Prostate gland (tissue), 2 donors: ENCODE measurements around the gene ALOX5AP. TPM values are rescaled to one million over a fixed set of nuclear protein-coding genes. Genes with fewer than 3 reads are reported as not detected.

Source experiments
- DNase-seq: peaks from one replicate; pipeline ENCODE4 v3.0.0-alpha.2; 2019; ENCODE audit warnings: low spot score
- H3K27ac ChIP-seq, 2 donors: fragments of 200-600 bp; sonication (generic); 2 replicates each; pipeline ENCODE4 v1.5.1; 2017 to 2019
- H3K27me3 ChIP-seq: fragments of 200-600 bp; sonication (generic); replicated peaks from 2 replicates; pipeline ENCODE4 v1.5.1; 2019; ENCODE audit not compliant: insufficient read depth
- H3K36me3 ChIP-seq, 2 donors: fragments of 200-600 bp; sonication (generic); 1 replicate in 1 of 2; 2 replicates in 1 of 2; pipeline versions ENCODE4 v1.5.1 to v1.8.1; 2017 to 2019
- H3K4me1 ChIP-seq: fragments of 200-600 bp; sonication (generic); replicated peaks from 2 replicates; pipeline ENCODE4 v1.5.1; 2019
- H3K4me3 ChIP-seq, 2 donors: fragments of 200-600 bp; sonication (generic); 2 replicates each; pipeline ENCODE4 v1.5.1; 2017 to 2019
- H3K9me3 ChIP-seq: fragments of 200-600 bp; sonication (generic); 2 replicates; pipeline ENCODE4 v1.5.1; 2017
- POLR2A ChIP-seq: fragments of 450-650 bp; IDR thresholded peaks from one replicate; pipeline ENCODE4 v1.6.1; 2016; ENCODE audit warnings: antibody characterized with exemption, mild to moderate bottlenecking
- POLR2AphosphoS5 ChIP-seq: sonication (generic); formaldehyde crosslinking; IDR thresholded peaks from one replicate; pipeline ENCODE4 v1.6.1; 2017; ENCODE audit warnings: antibody characterized with exemption
- WGBS: methylation state at CpG from one replicate; pipeline ENCODE4 v1.1.5; 2018; 5-methylcytosine and 5-hydroxymethylcytosine counted together
- intact Hi-C: fragments of 100-400 bp; cut with DNase I; formaldehyde crosslinking; loops from one replicate; pipeline ENCODE4 v1.14.2; 2022
- total RNA-seq, 2 donors: library from RNA; depleted of rRNA; stranded (reverse); fragments of >200 nt; gene quantifications; one replicate each; pipeline ENCODE4 v1.1.0, GENCODE V29; 2016
- TF ChIP-seq, protein P1 (sequence below), 4 experiments: fragments of 200-600 bp in 2 of 4; fragments of 450-650 bp in 2 of 4; sonication (generic) in 2 of 4; IDR thresholded peaks; 1 replicate in 3 of 4; 2 replicates in 1 of 4; pipeline ENCODE4 v1.5.1; 2016 to 2019; ENCODE audit warnings: antibody characterized with exemption in 4 of 4, mild to moderate bottlenecking in 2 of 4, moderate library complexity in 2 of 4

ALOX5AP gene
- total RNA-seq, 2 donors from 2014 or later: 7.3 to 20.6 TPM

GRCh38 chr13:30734439-30734838 lies 904 bp upstream of the ALOX5AP start:
- H3K27ac ChIP-seq: no peak overlapping the region
- WGBS: 70% methylated on average over 1 of the region's 1 CpG
- intact Hi-C loops: no loop called here

GRCh38 chr13:30735872-30736175 lies 481 bp downstream of the ALOX5AP start:
- no peaks in the 10 kb centered on the region for H3K36me3 ChIP-seq
- no peaks in the 10 kb centered on the region for H3K4me1 ChIP-seq
- H3K27ac ChIP-seq: no peak overlapping the region
- no peaks in the 10 kb centered on the region for H3K27me3 ChIP-seq
- TF ChIP-seq POLR2A (no peak), POLR2AphosphoS5 (no peak)
- TF ChIP-seq, protein P1, sequence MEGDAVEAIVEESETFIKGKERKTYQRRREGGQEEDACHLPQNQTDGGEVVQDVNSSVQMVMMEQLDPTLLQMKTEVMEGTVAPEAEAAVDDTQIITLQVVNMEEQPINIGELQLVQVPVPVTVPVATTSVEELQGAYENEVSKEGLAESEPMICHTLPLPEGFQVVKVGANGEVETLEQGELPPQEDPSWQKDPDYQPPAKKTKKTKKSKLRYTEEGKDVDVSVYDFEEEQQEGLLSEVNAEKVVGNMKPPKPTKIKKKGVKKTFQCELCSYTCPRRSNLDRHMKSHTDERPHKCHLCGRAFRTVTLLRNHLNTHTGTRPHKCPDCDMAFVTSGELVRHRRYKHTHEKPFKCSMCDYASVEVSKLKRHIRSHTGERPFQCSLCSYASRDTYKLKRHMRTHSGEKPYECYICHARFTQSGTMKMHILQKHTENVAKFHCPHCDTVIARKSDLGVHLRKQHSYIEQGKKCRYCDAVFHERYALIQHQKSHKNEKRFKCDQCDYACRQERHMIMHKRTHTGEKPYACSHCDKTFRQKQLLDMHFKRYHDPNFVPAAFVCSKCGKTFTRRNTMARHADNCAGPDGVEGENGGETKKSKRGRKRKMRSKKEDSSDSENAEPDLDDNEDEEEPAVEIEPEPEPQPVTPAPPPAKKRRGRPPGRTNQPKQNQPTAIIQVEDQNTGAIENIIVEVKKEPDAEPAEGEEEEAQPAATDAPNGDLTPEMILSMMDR (IDR thresholded peaks at IDR 0.05): no peak
- no peak for DNase-seq
- no peaks in the 10 kb centered on the region for H3K9me3 ChIP-seq
- WGBS: 95% methylated on average over 2 of the region's 2 CpGs
- H3K4me3 ChIP-seq: no peak overlapping the region
- intact Hi-C loops: no loop called here

More at GRCh38 chr13:30734439-30734838, 904 bp upstream of the ALOX5AP start:
- no peak overlapping the region for H3K4me3 ChIP-seq
- H3K36me3 ChIP-seq: no peaks in the 10 kb centered on the region
- TF ChIP-seq, protein P1 (IDR thresholded peaks at IDR 0.05): no peak
- TF ChIP-seq POLR2A: no peak
- TF ChIP-seq POLR2AphosphoS5: no peak
- no peak for DNase-seq
- H3K27me3 ChIP-seq: no peaks in the 10 kb centered on the region
- no peaks in the 10 kb centered on the region for H3K9me3 ChIP-seq
- H3K4me1 ChIP-seq: no peaks in the 10 kb centered on the region

DNA sequence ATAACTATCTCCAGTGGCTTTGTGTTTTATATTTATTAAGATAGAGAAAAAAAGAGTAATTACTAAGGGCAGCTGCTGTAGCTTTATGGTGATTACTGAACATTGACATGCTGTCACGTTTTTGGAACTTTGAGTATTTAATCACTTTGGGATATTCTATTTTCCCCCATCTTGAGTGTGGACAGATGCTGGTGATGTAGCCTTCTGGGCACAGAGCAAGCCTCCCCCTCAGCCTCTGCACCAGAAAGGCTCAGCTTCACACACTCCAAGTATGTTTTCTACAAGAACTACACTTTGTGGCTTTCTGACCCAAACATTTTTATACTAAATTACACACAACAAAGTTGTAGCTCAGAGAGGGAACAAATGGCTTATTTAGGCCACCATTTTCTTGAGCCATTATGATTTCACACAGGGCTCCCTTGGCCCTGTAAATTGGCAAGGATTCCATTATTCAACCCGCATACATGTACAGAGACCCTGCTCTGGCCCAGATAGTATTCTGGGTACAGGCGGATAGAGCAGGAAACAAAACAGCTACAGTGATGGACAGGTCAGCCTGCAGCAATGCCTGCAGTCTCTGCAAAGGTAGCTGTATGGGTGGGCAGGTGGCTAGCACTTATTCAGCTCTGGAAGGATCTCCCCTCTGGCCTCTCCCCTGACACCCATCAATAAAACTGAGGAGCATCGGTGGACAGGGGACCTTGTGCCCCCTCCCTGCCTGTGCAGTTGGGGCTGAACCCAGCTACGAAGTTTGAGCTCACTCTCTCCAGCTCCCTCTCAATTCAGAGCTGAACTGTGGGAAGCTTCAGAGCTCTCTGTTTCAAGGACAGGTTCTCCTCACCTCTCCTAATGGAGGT lies 1.3 kb downstream of the ALOX5AP start:
- intact Hi-C loops: no loop called here
- H3K9me3 ChIP-seq: no peaks in the 10 kb centered on the region
- TF ChIP-seq POLR2A: no peak
- no peak for TF ChIP-seq POLR2AphosphoS5
- TF ChIP-seq, protein P1 (IDR thresholded peaks at IDR 0.05): no peak
- H3K4me1 ChIP-seq: no peaks in the 10 kb centered on the region
- no peak overlapping the region for H3K27ac ChIP-seq
- H3K36me3 ChIP-seq: no peaks in the 10 kb centered on the region
- no peaks in the 10 kb centered on the region for H3K27me3 ChIP-seq
- no peak overlapping the region for H3K4me3 ChIP-seq
- no peak for DNase-seq
- 87% methylated on average over 5 of the region's 5 CpGs for WGBS

DNA sequence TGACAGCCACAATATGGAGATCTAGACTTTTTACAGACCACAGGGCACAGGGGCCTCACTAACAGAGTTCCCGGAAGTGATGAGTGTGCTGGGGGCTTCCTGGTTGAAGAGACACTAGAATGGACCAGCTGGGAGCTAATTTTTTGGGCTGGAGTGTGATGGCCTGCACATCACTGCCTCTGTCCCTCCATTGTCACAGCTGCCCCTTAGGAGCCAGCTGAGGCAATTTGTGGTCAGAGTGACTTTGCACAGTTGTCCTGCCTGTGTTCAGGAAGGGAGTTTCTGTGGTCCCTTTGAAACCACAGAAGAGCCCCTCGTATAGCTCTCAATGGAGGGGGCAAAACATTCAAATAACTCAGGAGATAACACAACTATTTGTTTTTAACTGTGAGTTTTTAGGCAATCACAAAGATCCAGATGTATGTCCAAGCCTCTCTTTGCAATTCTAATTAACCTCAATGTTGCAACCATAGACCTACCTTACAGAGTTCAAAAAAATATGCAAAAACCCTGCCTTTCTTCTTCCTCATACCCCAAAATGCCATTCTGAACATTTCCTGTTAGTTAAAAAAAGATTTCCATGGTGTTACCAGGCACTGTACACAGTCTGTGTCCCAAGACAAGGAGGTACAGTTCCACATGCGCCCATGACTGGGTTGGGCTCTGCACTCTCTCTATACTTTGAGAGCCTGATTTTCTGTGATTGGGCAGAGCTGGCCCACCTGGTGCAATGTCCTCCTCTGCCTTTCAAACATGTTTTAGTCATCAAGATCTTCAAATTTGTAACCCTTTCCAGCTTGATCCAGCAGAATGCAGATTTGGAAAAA lies 2.4 kb downstream of the ALOX5AP start:
- H3K27ac ChIP-seq: no peak overlapping the region
- no peak for TF ChIP-seq POLR2A
- TF ChIP-seq POLR2AphosphoS5: no peak
- TF ChIP-seq, protein P1 (IDR thresholded peaks at IDR 0.05): no peak
- no peaks in the 10 kb centered on the region for H3K27me3 ChIP-seq
- intact Hi-C loops: no loop called here
- no peak for DNase-seq
- no peak overlapping the region for H3K4me3 ChIP-seq
- 88% methylated on average over 3 of the region's 3 CpGs for WGBS
- H3K9me3 ChIP-seq: no peaks in the 10 kb centered on the region
- no peaks in the 10 kb centered on the region for H3K36me3 ChIP-seq
- no peaks in the 10 kb centered on the region for H3K4me1 ChIP-seq
